ENCODE measurements around the gene ABHD2. TPM values are rescaled to one million over a fixed set of nuclear protein-coding genes. Genes with fewer than 3 reads are reported as not detected.

Gene ABHD2
- total RNA-seq, 1 experiment from 2014 or later = 15.6 TPM

- no peak for DNase-seq
- no peak overlapping the region for H3K4me3 Mint-ChIP-seq
- Histone ChIP-seq H2BK120ac (ENCODE audit: low read depth, low read length, poor library complexity, severe bottlenecking) (no peak overlapping the region), H3K23ac (ENCODE audit: insufficient read length, low read depth, low read length) (no peak overlapping the region), H3K4ac (ENCODE audit: low read depth, low read length) (no peak overlapping the region), H4K8ac (replicated peaks; ENCODE audit: insufficient read length, low read depth, low read length) (no peak overlapping the region), H4K91ac (ENCODE audit: insufficient read length, low read depth, low read length) (no peak overlapping the region), H3K4me1 (ENCODE audit: insufficient read depth, low read length) (peaks cover 4% of the 10 kb centered on the region), H3K9me3 (ENCODE audit: control insufficient read depth, low read depth, low read length) (no peaks in the 10 kb centered on the region), H3K27ac (ENCODE audit: insufficient read length, low read depth, low read length) (no peak overlapping the region), H4K20me1 (ENCODE audit: control insufficient read depth, insufficient read depth, insufficient read length) (no peaks in the 10 kb centered on the region), H2BK5ac (ENCODE audit: insufficient read length, low read length) (no peak overlapping the region), H2AFZ (ENCODE audit: low read length) (no peak overlapping the region), H3K18ac (ENCODE audit: insufficient read length, low read depth, low read length) (no peak overlapping the region), H3K23me2 (ENCODE audit: insufficient read length, low read depth, low read length, poor library complexity, severe bottlenecking) (peaks cover 3% of the 10 kb centered on the region), H3K79me1 (ENCODE audit: insufficient read depth, low read depth, low read length, poor library complexity, severe bottlenecking) (no peaks in the 10 kb centered on the region), H2BK15ac (ENCODE audit: low read depth, low read length) (no peak overlapping the region), H3K27me3 (ENCODE audit: insufficient read depth, low read length) (no peaks in the 10 kb centered on the region), H2BK20ac (ENCODE audit: low read depth, low read length, poor library complexity, severe bottlenecking) (no peak overlapping the region), H3K9ac (ENCODE audit: extremely low read depth, insufficient read length, low read length) (no peak overlapping the region), H3K56ac (ENCODE audit: insufficient read length, low read depth, low read length) (no peak overlapping the region), H4K5ac (ENCODE audit: insufficient read length, low read depth, low read length) (no peak overlapping the region), H3K79me2 (ENCODE audit: insufficient read depth, low read length) (no peaks in the 10 kb centered on the region), H2AK5ac (ENCODE audit: insufficient read length, low read length) (no peak overlapping the region), H3K14ac (ENCODE audit: insufficient read depth, low read length) (no peak overlapping the region), H2BK12ac (ENCODE audit: insufficient read length, low read depth, low read length) (no peak overlapping the region), H3T11ph (ENCODE audit: low read length) (no peak overlapping the region), H3K4me2 (ENCODE audit: insufficient read depth, insufficient read length, low read length) (no peak overlapping the region)
- no peaks in the 10 kb centered on the region for H3K36me3 Mint-ChIP-seq (ENCODE audit: insufficient read depth in 1 of 3, low read depth in 3 of 3)
- H3K4me1 Mint-ChIP-seq = peaks cover 23 to 24% of the 10 kb centered on the region in 2 experiments
- WGBS (ENCODE audit: extremely low coverage, insufficient read length, low lambda C conversion rate) = no CpG with 5 or more reads among the region's 6 CpGs
- no peak for TF ChIP-seq CTCF (conservative IDR thresholded peaks at IDR 0.05)
- H3K9me3 Mint-ChIP-seq = no peaks in the 10 kb centered on the region; a peak in 1 of 5 replicates
- no peak overlapping the region for H3K27ac Mint-ChIP-seq
- H3K27me3 Mint-ChIP-seq (ENCODE audit: low read depth) = no peaks in the 10 kb centered on the region; the same call in 1 of the 2 replicates
Measured at GRCh38 chr15:89083246-89083645, 5.0 kb upstream of the ABHD2 start.
